Upper lobe of right lung (tissue), 1 donor: ENCODE results near the gene SH3YL1. TPM values are rescaled to one million over a fixed set of nuclear protein-coding genes. Genes with fewer than 3 reads are reported as not detected.

Experiments
- ATAC-seq: fragments of 200-7000 bp; cut with Tn5 transposase; one replicate; pipeline ENCODE4 v1.9.1; 2020; ENCODE audit warnings: mild to moderate bottlenecking, moderate library complexity
- DNase-seq: peaks from one replicate; pipeline ENCODE4 v3.0.0-alpha.2; 2020
- H3K27ac ChIP-seq: fragments of 200-600 bp; one replicate; pipeline ENCODE4 v1.8.0; 2022
- H3K27me3 ChIP-seq: fragments of 200-600 bp; one replicate; pipeline ENCODE4 v1.8.0; 2022; ENCODE audit warnings: mild to moderate bottlenecking
- H3K36me3 ChIP-seq: fragments of 200-600 bp; one replicate; pipeline ENCODE4 v1.8.0; 2022
- H3K4me1 ChIP-seq: fragments of 200-600 bp; one replicate; pipeline ENCODE4 v1.8.0; 2022
- H3K4me3 ChIP-seq: fragments of 200-600 bp; one replicate; pipeline ENCODE4 v1.8.0; 2022; ENCODE audit warnings: mild to moderate bottlenecking
- H3K9me3 ChIP-seq: fragments of 200-600 bp; one replicate; pipeline ENCODE4 v1.8.0; 2022
- intact Hi-C: fragments of 100-400 bp; cut with DNase I; formaldehyde crosslinking; loops from one replicate; pipeline ENCODE4 v1.11.0; 2022
- total RNA-seq: library from RNA; stranded (reverse); fragmentation: NEBNext Ultra II Directional; extraction: Animal tissue kit (Norgen Biotek cat#: 25700); gene quantifications from one replicate; pipeline ENCODE4 v1.2.1, GENCODE V29; 2021
- TF ChIP-seq, protein P1 (sequence below): fragments of 200-600 bp; IDR thresholded peaks from one replicate; pipeline ENCODE4 v1.8.0; 2022; ENCODE audit warnings: antibody characterized with exemption
- donor health status: DM: no; HTN: yes; CAD: no; lungs with severe emphysema.

Gene SH3YL1
- total RNA-seq, 1 donor from 2014 or later = 48.3 TPM

DNA sequence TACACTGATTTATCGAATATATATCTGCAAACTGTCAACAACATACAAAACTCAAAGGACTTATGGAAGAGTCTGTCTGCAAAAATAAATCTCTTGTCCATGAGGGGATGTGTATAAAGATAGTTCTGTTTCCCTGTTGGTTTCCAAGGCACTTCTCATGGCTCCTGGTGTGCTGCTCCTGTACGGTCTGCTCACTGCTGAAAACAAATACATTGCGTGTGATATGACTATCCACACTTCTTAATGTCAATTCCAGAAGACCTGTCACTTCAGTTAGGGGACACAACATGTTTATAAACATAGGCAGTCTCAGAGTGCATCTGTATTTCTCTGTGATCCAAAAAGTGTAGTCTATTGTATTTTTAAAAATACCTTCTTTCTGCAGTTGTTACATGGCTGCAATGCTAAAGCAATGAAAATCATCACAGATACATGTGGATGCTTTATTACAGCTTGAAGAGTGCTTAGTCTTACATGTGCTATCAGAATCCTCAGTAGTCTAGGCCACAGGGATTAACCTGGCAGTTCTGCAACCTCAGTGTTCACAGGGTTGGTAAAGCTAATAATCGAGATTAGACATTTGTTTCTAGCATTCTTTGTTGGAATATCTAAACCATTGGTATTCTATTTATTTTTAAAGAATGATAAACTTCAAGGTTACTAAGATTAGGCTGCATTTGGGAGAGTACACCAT, 16.3 kb upstream of the SH3YL1 start:
- DNase-seq (no peak), ATAC-seq (no peak)
- TF ChIP-seq, protein P1, sequence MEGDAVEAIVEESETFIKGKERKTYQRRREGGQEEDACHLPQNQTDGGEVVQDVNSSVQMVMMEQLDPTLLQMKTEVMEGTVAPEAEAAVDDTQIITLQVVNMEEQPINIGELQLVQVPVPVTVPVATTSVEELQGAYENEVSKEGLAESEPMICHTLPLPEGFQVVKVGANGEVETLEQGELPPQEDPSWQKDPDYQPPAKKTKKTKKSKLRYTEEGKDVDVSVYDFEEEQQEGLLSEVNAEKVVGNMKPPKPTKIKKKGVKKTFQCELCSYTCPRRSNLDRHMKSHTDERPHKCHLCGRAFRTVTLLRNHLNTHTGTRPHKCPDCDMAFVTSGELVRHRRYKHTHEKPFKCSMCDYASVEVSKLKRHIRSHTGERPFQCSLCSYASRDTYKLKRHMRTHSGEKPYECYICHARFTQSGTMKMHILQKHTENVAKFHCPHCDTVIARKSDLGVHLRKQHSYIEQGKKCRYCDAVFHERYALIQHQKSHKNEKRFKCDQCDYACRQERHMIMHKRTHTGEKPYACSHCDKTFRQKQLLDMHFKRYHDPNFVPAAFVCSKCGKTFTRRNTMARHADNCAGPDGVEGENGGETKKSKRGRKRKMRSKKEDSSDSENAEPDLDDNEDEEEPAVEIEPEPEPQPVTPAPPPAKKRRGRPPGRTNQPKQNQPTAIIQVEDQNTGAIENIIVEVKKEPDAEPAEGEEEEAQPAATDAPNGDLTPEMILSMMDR = no peak
- no peak overlapping the region for H3K27ac ChIP-seq
- no peaks in the 10 kb centered on the region for H3K9me3 ChIP-seq
- H3K4me1 ChIP-seq = peaks cover 3% of the 10 kb centered on the region
- intact Hi-C loops = no loop called here
- no peak overlapping the region for H3K4me3 ChIP-seq
- no peaks in the 10 kb centered on the region for H3K27me3 ChIP-seq
- peaks cover 83% of the 10 kb centered on the region for H3K36me3 ChIP-seq

DNA sequence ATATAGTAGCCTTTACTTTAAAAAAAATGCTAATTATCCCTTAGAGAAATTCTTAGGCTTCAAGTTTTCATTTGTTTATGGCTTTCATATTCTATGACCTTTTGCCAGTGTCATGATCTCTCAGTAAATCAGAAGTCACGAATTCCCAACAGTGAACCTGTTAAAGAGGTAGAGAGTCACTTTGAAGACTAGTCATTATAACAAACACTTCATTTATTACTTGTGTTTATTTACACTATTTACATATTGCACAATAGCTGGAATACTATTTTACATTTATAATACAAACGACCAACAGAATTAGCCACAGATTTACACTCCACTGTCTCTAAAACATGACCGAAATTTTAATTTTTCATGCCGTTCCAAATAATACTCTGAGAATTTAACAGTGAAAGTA, 15.5 kb upstream of the SH3YL1 start:
- intact Hi-C loops = no loop called here
- no peaks in the 10 kb centered on the region for H3K9me3 ChIP-seq
- TF ChIP-seq, protein P1 = no peak
- H3K4me1 ChIP-seq = no peaks in the 10 kb centered on the region
- no peak overlapping the region for H3K27ac ChIP-seq
- DNase-seq (no peak), ATAC-seq (no peak)
- H3K36me3 ChIP-seq = peaks cover 90% of the 10 kb centered on the region
- no peaks in the 10 kb centered on the region for H3K27me3 ChIP-seq
- no peak overlapping the region for H3K4me3 ChIP-seq

DNA sequence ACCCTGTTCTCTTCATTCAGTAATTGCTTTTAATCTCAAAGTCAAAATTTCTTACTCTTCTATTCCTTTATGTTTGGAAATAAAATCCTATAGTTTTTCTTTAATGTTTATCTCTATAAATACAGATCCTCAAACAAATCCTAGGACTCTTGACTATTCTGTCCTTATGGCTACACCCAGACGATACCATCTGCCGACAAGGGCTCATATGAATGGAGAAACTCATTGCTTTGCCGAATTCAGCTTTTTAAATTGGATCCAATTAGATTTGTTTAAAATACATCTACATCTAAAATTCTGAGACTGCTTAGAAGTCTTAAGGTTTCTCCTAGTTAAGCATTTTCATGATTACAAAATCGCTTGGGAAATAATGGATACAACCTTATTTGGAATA, 15.1 kb upstream of the SH3YL1 start:
- H3K36me3 ChIP-seq = peaks cover 94% of the 10 kb centered on the region
- ATAC-seq = no peak
- no peaks in the 10 kb centered on the region for H3K4me1 ChIP-seq
- H3K27ac ChIP-seq = peak overlapping the region; percentile 26
- H3K27me3 ChIP-seq = no peaks in the 10 kb centered on the region
- TF ChIP-seq, protein P1 = no peak
- no peak overlapping the region for H3K4me3 ChIP-seq
- DNase-seq = no peak
- H3K9me3 ChIP-seq = no peaks in the 10 kb centered on the region
- intact Hi-C loops = no loop called here

DNA sequence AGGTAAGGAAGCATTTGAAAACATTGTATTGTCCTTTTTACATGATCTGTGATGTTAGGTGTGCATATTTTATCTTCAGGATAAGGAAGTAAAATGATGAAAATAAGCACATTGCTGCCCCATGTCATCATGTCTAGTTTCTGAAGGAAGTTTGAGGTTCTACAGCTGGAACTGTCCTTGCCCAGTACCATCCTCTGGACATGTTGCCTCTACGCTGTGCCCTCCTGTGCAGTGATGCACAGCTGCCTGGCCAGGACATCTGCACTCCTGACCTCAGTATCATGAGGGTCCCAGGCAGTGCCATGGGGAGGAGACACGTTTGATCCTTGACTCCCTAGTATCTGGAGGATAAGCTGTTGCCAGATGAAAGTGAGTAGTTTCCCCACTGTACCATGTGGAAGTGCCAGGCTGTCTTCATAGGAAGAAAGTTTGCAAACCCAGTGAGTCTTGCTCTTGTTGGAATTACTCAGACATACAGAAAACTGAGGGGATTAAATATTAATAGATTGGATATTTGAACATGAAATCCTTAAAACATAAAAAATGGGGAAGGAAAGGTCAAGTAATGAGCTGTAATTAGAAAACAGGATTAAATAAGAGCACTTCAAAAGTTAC, 14.6 kb upstream of the SH3YL1 start:
- intact Hi-C loops = no loop called here
- no peaks in the 10 kb centered on the region for H3K9me3 ChIP-seq
- TF ChIP-seq, protein P1 = no peak
- no peaks in the 10 kb centered on the region for H3K4me1 ChIP-seq
- H3K4me3 ChIP-seq = no peak overlapping the region
- H3K27ac ChIP-seq = peak overlapping the region; percentile 26
- DNase-seq (no peak), ATAC-seq (peak; percentile 42)
- H3K36me3 ChIP-seq = peaks cover 97% of the 10 kb centered on the region
- H3K27me3 ChIP-seq = no peaks in the 10 kb centered on the region

DNA sequence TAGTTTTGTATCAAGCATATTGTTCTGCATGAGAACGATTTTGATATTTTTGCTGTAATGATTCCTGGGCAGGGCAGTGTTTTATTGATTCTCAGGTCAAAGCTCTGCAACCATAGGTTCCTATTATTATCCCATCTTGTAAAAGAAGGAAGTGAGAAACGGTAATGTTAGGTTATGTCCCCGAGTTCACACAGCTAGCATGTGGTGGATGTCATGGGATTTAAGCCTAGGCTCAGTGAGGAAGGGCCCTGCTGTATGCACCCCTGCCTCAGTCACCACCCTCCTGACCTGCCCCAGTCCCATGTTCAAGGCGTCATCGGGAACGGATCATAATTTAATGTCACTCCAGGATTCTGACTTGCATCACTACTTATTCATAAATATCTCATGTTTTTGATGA, 11.6 kb upstream of the SH3YL1 start:
- DNase-seq = no peak
- ATAC-seq = peak; percentile 47
- H3K9me3 ChIP-seq = no peaks in the 10 kb centered on the region
- no peak overlapping the region for H3K4me3 ChIP-seq
- H3K4me1 ChIP-seq = no peaks in the 10 kb centered on the region
- H3K27me3 ChIP-seq = no peaks in the 10 kb centered on the region
- H3K27ac ChIP-seq = no peak overlapping the region
- H3K36me3 ChIP-seq = peaks cover 83% of the 10 kb centered on the region
- intact Hi-C loops = no loop called here
- TF ChIP-seq, protein P1 = no peak
